Fibroblast of peridontal ligament (primary cell): ENCODE data around the gene USP54.
"Not testable (repeated sequence)": the region's sequence is repeated elsewhere in the genome, so short reads cannot be mapped to it uniquely, and the experiment has no call there.

Experiments used
- DNase-seq: peaks from one replicate; pipeline ENCODE4 v3.0.0-alpha.2; 2010; ENCODE audit errors: extremely low read depth

Gene USP54

DNA sequence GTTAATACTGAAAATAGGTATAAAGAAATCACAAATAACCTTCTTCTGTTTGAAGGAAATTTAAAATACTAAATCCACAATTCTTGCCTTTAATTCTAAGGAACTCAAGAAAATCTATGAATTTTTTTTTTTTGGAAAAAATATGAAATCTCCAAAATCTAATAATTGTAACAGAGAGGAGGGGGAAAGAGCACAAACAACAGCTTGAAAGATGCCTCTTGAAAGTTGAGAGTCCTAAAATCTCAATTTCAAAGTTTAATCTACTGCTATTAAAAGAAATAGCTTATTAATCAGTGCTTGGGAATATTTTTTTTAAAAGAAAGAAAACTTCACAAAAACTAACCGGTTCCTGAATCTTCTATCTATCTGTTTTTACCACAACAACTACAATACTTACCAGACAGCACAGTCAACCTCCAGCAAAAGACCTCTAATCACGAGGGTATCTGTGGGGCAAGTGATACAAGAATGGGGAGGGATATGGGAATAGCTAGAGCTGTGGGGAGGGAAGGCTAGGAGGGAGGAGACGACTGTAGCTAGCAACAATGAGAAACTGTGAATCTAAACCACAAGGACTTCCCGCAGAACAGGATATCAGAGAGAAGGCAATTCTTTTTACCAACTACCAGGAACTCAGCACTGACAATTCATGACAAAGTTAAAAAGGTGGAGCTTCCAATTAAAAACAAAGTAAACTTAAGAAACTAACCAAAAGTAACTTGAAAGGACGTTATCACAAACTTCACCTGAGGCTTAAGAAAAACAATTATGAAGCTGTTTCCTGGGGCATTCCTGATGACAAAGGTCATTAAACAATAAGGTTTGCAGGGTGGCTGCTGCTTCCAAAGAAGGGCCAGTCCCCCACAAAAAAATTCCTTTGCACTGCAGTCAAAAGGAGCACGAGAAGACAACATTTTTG is at the start of gene USP54:
Gene USP54 (minus strand): TSS at position 462 of the 919 bp plus-strand sequence. CDS start 15,684 bp downstream, outside the sequence.
- DNase-seq: peak; percentile 74

GRCh38 chr10:73639286-73639685 is 48.1 kb upstream of the USP54 start:
- no peak for DNase-seq

DNA sequence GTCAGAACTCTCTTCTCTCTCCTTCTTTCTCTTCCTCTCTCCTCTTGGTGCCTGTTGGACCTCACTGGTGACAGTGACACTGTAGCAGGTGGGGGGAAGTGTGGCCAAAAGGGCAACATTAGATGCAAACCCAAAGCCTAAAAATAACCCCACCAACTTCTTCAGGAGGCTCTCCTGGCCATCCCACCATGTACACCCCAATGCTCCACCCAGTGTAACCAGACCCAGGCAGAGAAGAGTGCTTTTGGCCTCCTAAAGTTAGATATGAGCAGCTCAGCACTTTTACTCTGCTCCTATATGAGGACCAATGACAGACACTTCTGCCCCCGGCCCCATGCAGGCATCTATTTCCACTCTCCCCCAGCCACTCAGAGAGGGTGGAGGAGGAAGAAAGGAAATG is 44.6 kb upstream of the USP54 start:
- no peak for DNase-seq

- no peak for DNase-seq
These were observed 43.3 kb upstream of the USP54 start for GRCh38 chr10:73634421-73634820.

GRCh38 chr10:73629165-73629564 is 38.0 kb upstream of the USP54 start:
- DNase-seq: no peak

GRCh38 chr10:73628405-73628804 is 37.3 kb upstream of the USP54 start:
- DNase-seq: no peak

GRCh38 chr10:73627300-73627699 is 36.2 kb upstream of the USP54 start:
- no peak for DNase-seq

GRCh38 chr10:73625884-73626752 is 35.0 kb upstream of the USP54 start:
- DNase-seq: peak; percentile 99

- DNase-seq: peak; percentile 32
These were observed 34.1 kb upstream of the USP54 start for GRCh38 chr10:73625004-73625883.

DNA sequence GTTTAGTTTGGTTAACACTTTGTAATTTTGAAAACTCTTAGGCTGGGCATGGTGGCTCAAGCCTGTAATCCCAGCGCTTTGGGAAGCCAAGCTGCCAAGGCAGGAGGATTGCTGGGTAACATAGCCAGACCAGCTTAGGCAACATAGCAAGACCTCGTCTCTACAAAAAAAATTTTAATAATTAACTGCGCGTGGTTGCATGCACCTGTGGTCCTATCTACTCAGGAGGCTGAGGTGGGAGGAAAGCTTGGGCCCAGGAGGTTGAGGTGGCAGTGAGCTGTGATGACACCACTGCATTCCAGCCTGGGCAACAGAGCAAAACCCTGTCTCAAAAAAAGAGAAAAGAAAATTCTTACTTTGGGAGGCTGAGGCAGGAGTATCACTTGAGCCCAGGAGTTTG is 31.9 kb upstream of the USP54 start:
- no peak for DNase-seq

- DNase-seq: not testable (repeated sequence)
These were observed 29.8 kb upstream of the USP54 start for GRCh38 chr10:73620974-73621373.

DNA sequence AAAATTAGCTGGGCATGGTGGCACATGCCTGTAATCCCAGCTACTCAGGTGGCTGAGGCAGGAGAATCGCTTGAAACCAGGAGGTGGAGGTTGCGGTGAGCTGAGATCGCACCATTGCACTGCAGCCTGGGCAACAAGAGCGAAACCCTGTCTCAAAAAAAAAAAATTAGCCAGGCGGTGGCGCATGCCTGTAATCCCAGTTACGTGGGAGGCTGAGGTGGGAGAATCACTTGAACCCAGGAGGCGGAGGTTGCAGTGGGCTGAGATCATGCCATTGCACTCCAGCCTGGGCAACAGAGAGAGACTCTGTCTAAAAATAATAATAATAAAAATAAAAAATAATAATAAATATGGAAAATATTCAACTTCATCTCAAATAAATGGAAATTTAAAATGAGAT is 26.0 kb upstream of the USP54 start:
- DNase-seq: not testable (repeated sequence)

GRCh38 chr10:73614720-73615119 is 23.6 kb upstream of the USP54 start:
- DNase-seq: no peak

GRCh38 chr10:73609116-73609515 is 18.0 kb upstream of the USP54 start:
- DNase-seq: no peak

GRCh38 chr10:73601486-73601921 is 10.4 kb upstream of the USP54 start:
- DNase-seq: no peak

- no peak for DNase-seq
These were observed 6.2 kb upstream of the USP54 start for GRCh38 chr10:73597346-73597745.

- no peak for DNase-seq
These were observed 2.7 kb upstream of the USP54 start for GRCh38 chr10:73593812-73594211.

DNA sequence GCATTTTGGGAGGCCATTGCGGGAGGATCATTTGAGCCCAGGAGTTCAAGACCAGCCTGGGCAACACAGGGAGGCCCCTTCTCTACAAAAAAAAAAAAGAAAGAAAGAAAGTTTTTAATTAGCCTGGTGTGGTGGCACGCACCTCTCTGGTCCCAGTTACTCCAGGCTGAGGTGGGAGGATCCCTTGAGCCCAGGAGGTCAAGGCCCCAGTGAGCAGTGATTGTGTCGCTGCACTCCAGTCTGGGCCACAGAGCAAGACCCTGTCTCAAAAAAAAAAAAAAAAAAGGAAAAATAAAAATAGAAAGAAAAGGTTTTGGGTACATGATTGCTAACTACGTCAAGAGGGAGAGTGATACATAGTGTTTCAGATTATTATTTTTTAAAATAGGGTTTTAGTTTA is 2.0 kb upstream of the USP54 start:
- no peak for DNase-seq

- DNase-seq: peak; percentile 55
These were observed 975 bp upstream of the USP54 start for GRCh38 chr10:73591935-73592699.

- peak; percentile 13 for DNase-seq
These were observed 1.5 kb downstream of the USP54 start for GRCh38 chr10:73589563-73590126.
